GM19463 (cell line): ENCODE measurements around the gene NRAP.

Experiments used
- ATAC-seq: cut with Tn5 transposase; IDR thresholded peaks from one replicate; pipeline ENCODE4 v1.9.1; 2021; ENCODE audit warnings: mild to moderate bottlenecking, moderate library complexity; ENCODE audit not compliant: unreplicated experiment

NRAP gene

GRCh38 chr10:113540845-113541548 is 122.8 kb downstream of the NRAP start:
- no peak for ATAC-seq

DNA sequence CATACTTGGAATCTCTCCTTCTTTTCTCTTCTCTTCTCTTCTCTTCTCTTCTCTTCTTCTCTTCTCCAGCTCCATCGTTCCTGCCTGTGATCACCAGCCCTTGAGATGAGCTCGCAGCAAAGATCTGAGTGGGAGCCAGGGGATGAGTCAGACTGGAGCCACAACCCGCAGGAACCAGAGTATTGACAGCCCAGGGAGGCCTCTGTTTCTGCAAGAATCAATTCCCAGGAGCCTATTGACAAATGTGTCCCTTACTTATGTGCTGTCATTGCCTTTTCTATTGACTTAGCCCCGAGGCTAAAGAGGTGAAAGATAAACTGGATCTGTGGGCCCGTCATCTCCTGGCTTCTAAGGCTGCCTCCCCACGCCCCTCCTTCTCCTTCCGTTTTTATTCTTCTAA is 124.1 kb downstream of the NRAP start:
- ATAC-seq = no peak
